ENCODE measurements around the gene TMPRSS9. TPM values are rescaled to one million over a fixed set of nuclear protein-coding genes. Genes with fewer than 3 reads are reported as not detected.
"Not testable (repeated sequence)": the region's sequence is repeated elsewhere in the genome, so short reads cannot be mapped to it uniquely, and the experiment has no call there.

TMPRSS9 gene
- total RNA-seq, 1 donor from 2014 or later: 0.41 TPM

GRCh38 chr19:2416321-2417097, 56.4 kb downstream of the TMPRSS9 start:
- Mint-ChIP-seq H3K4me1 (ENCODE audit: unreplicated experiment) (no peaks in the 10 kb centered on the region), H3K9me3 (no peaks in the 10 kb centered on the region)
- TF ChIP-seq CTCF (conservative IDR thresholded peaks at IDR 0.05): no peak

GRCh38 chr19:2417436-2417835, 57.4 kb downstream of the TMPRSS9 start:
- not testable (repeated sequence) for H3K36me3 Mint-ChIP-seq; H3K27ac Mint-ChIP-seq; H3K27me3 Mint-ChIP-seq; DNase-seq (ENCODE audit: extremely low spot score, unreplicated experiment); H3K4me3 Mint-ChIP-seq; H3K4me1 Mint-ChIP-seq (ENCODE audit: unreplicated experiment); H3K9me3 Mint-ChIP-seq

More at GRCh38 chr19:2416321-2417097, 56.4 kb downstream of the TMPRSS9 start:
- H3K27me3 Mint-ChIP-seq: peaks cover 5% of the 10 kb centered on the region
- peaks cover 4% of the 10 kb centered on the region for H3K36me3 Mint-ChIP-seq
- no peak overlapping the region for H3K4me3 Mint-ChIP-seq
- DNase-seq (ENCODE audit: extremely low spot score, unreplicated experiment): no peak
- no peak overlapping the region for H3K27ac Mint-ChIP-seq

- H3K27me3 Mint-ChIP-seq: no peaks in the 10 kb centered on the region
- H3K27ac Mint-ChIP-seq: no peak overlapping the region
- H3K4me3 Mint-ChIP-seq: no peak overlapping the region
- no peaks in the 10 kb centered on the region for H3K4me1 Mint-ChIP-seq (ENCODE audit: unreplicated experiment)
- no peaks in the 10 kb centered on the region for H3K9me3 Mint-ChIP-seq
- H3K36me3 Mint-ChIP-seq: peaks cover 4% of the 10 kb centered on the region
- no peak for DNase-seq (ENCODE audit: extremely low spot score, unreplicated experiment)
- no peak for TF ChIP-seq CTCF (conservative IDR thresholded peaks at IDR 0.05)
Observed at GRCh38 chr19:2417881-2418406, 57.9 kb downstream of the TMPRSS9 start.

GRCh38 chr19:2419754-2420153, 59.7 kb downstream of the TMPRSS9 start:
- no peak for DNase-seq (ENCODE audit: extremely low spot score, unreplicated experiment)
- Mint-ChIP-seq H3K4me3 (no peak overlapping the region), H3K36me3 (peaks cover 4% of the 10 kb centered on the region), H3K27me3 (no peaks in the 10 kb centered on the region), H3K9me3 (no peaks in the 10 kb centered on the region), H3K27ac (no peak overlapping the region), H3K4me1 (ENCODE audit: unreplicated experiment) (no peaks in the 10 kb centered on the region)
- no peak for TF ChIP-seq CTCF (conservative IDR thresholded peaks at IDR 0.05)

GRCh38 chr19:2420490-2420889, 60.4 kb downstream of the TMPRSS9 start:
- peaks cover 4% of the 10 kb centered on the region for H3K36me3 Mint-ChIP-seq
- no peaks in the 10 kb centered on the region for H3K9me3 Mint-ChIP-seq
- H3K27ac Mint-ChIP-seq: no peak overlapping the region
- H3K27me3 Mint-ChIP-seq: no peaks in the 10 kb centered on the region
- no peak for DNase-seq (ENCODE audit: extremely low spot score, unreplicated experiment)
- no peak for TF ChIP-seq CTCF (conservative IDR thresholded peaks at IDR 0.05)
- no peak overlapping the region for H3K4me3 Mint-ChIP-seq
- H3K4me1 Mint-ChIP-seq (ENCODE audit: unreplicated experiment): no peaks in the 10 kb centered on the region

GRCh38 chr19:2421581-2422306, 61.7 kb downstream of the TMPRSS9 start:
- Mint-ChIP-seq H3K9me3 (no peaks in the 10 kb centered on the region), H3K4me3 (no peak overlapping the region), H3K27ac (no peak overlapping the region), H3K4me1 (ENCODE audit: unreplicated experiment) (no peaks in the 10 kb centered on the region), H3K36me3 (peaks cover 4% of the 10 kb centered on the region), H3K27me3 (no peaks in the 10 kb centered on the region)
- no peak for TF ChIP-seq CTCF (conservative IDR thresholded peaks at IDR 0.05)
- DNase-seq (ENCODE audit: extremely low spot score, unreplicated experiment): no peak
